ENCODE data around the gene DGKQ. TPM values are rescaled to one million over a fixed set of nuclear protein-coding genes. Genes with fewer than 3 reads are reported as not detected.
"Not testable (repeated sequence)": the region's sequence is repeated elsewhere in the genome, so short reads cannot be mapped to it uniquely, and the experiment has no call there.

The DGKQ gene
- total RNA-seq, 1 experiment from 2014 or later: 1.6 TPM

GRCh38 chr4:978957-979701 lies 5.8 kb upstream of the DGKQ start:
- DNase-seq (ENCODE audit: low read depth): no peak

- DNase-seq (ENCODE audit: low read depth): not testable (repeated sequence)
Observed at GRCh38 chr4:976016-976415, 2.6 kb upstream of the DGKQ start.

- no peak for DNase-seq (ENCODE audit: low read depth)
Observed at GRCh38 chr4:974668-975067, 1.3 kb upstream of the DGKQ start.

- peak; percentile 22 for DNase-seq (ENCODE audit: low read depth)
Observed at GRCh38 chr4:972651-973424, 531 bp downstream of the DGKQ start.

GRCh38 chr4:971666-972500 lies 1.5 kb downstream of the DGKQ start:
- no peak for DNase-seq (ENCODE audit: low read depth)

- DNase-seq (ENCODE audit: low read depth): no peak
Observed at GRCh38 chr4:970854-971520, 2.4 kb downstream of the DGKQ start.

- no peak for DNase-seq (ENCODE audit: low read depth)
Observed at GRCh38 chr4:970046-970745, 3.2 kb downstream of the DGKQ start.

- no peak for DNase-seq (ENCODE audit: low read depth)
Observed at GRCh38 chr4:968621-969394, 4.6 kb downstream of the DGKQ start.

GRCh38 chr4:968221-968620 lies 5.1 kb downstream of the DGKQ start:
- DNase-seq (ENCODE audit: low read depth): no peak

- DNase-seq (ENCODE audit: low read depth): no peak
Observed at GRCh38 chr4:967113-968104, 6.0 kb downstream of the DGKQ start.

- no peak for DNase-seq (ENCODE audit: low read depth)
Observed at GRCh38 chr4:966266-967112, 6.9 kb downstream of the DGKQ start.

GRCh38 chr4:965766-966134 lies 7.6 kb downstream of the DGKQ start:
- DNase-seq (ENCODE audit: low read depth): no peak

- DNase-seq (ENCODE audit: low read depth): no peak
Observed at GRCh38 chr4:965048-965765, 8.2 kb downstream of the DGKQ start.

GRCh38 chr4:964346-965025 lies 8.9 kb downstream of the DGKQ start:
- DNase-seq (ENCODE audit: low read depth): no peak

GRCh38 chr4:963276-964225 lies 9.8 kb downstream of the DGKQ start:
- no peak for DNase-seq (ENCODE audit: low read depth)

All from RPMI7951 (cell line).